Thyroid gland (tissue), 4 donors: ENCODE measurements around the gene KREMEN1. TPM values are rescaled to one million over a fixed set of nuclear protein-coding genes. Genes with fewer than 3 reads are reported as not detected.

Experiments
- DNase-seq, 2 donors: peaks; one replicate each; pipeline ENCODE4 v3.0.0-alpha.2; 2019
- H3K27ac ChIP-seq, 3 donors: fragments of 200-600 bp; sonication (generic); 1 replicate in 2 of 3; 2 replicates in 1 of 3; pipeline ENCODE4 v1.5.1; 2016 to 2019; ENCODE audit warnings: mild to moderate bottlenecking in 1 of 3, moderate library complexity in 1 of 3
- H3K27me3 ChIP-seq: fragments of 200-600 bp; sonication (generic); one replicate; pipeline ENCODE4 v1.5.1; 2019
- H3K36me3 ChIP-seq, 2 donors: fragments of 200-600 bp; sonication (generic); one replicate each; pipeline ENCODE4 v1.5.1; 2016 to 2019
- H3K4me1 ChIP-seq, 2 donors: fragments of 200-600 bp; sonication (generic); one replicate each; pipeline ENCODE4 v1.5.1; 2017 to 2019
- H3K4me3 ChIP-seq, 3 donors: fragments of 200-600 bp; sonication (generic); replicated peaks in 1 of 3; 1 replicate in 2 of 3; 2 replicates in 1 of 3; pipeline ENCODE4 v1.5.1; 2016; ENCODE audit warnings: mild to moderate bottlenecking in 1 of 3
- H3K9me3 ChIP-seq: fragments of 200-600 bp; sonication (generic); one replicate; pipeline ENCODE4 v1.5.1; 2017
- CTCF ChIP-seq, 6 experiments: fragments of 200-600 bp in 3 of 6; fragments of 450-650 bp in 3 of 6; sonication (generic) in 3 of 6; IDR thresholded peaks; one replicate each; pipeline ENCODE4 v1.5.1; 2016 to 2019; ENCODE audit warnings: antibody characterized with exemption in 6 of 6, mild to moderate bottlenecking in 2 of 6, inconsistent platforms in 1 of 6, moderate library complexity in 1 of 6
- POLR2A ChIP-seq, 2 donors: fragments of 450-650 bp; IDR thresholded peaks; one replicate each; pipeline ENCODE4 v1.6.1; 2017; ENCODE audit warnings: antibody characterized with exemption in 2 of 2, mild to moderate bottlenecking in 2 of 2, moderate library complexity in 1 of 2
- WGBS, 2 donors: methylation state at CpG; one replicate each; pipeline ENCODE4 v1.1.5; 2017; 5-methylcytosine and 5-hydroxymethylcytosine counted together
- intact Hi-C: fragments of 100-400 bp; cut with DNase I; formaldehyde crosslinking; loops from one replicate; pipeline ENCODE4 v1.15.1; 2023
- total RNA-seq, 4 donors: library from RNA; depleted of rRNA; stranded (reverse); fragments of >200 nt; gene quantifications; one replicate each; pipeline ENCODE4 v1.2.3, GENCODE V29; 2016

KREMEN1 gene
- total RNA-seq, 4 donors from 2014 or later: 18.1 to 27.1 (median 25.6) TPM

GRCh38 chr22:29190918-29191317 lies 118.1 kb downstream of the KREMEN1 start:
- no peak overlapping the region for H3K4me3 ChIP-seq
- H3K27ac ChIP-seq: no peak overlapping the region
- no peaks in the 10 kb centered on the region for H3K36me3 ChIP-seq
- intact Hi-C loops: no loop called here
- H3K4me1 ChIP-seq: no peaks in the 10 kb centered on the region
- H3K27me3 ChIP-seq: no peaks in the 10 kb centered on the region
- WGBS, 2 donors: 92 to 93% methylated on average over 10 of the region's 10 CpGs
- no peak for DNase-seq
- no peaks in the 10 kb centered on the region for H3K9me3 ChIP-seq
- no peak for TF ChIP-seq POLR2A (IDR thresholded peaks at IDR 0.05)
- TF ChIP-seq CTCF (IDR thresholded peaks at IDR 0.05): no peak

GRCh38 chr22:29193021-29193420 lies 120.2 kb downstream of the KREMEN1 start:
- no peak for DNase-seq
- H3K27ac ChIP-seq: no peak overlapping the region
- no peaks in the 10 kb centered on the region for H3K36me3 ChIP-seq
- TF ChIP-seq CTCF (IDR thresholded peaks at IDR 0.05): no peak
- TF ChIP-seq POLR2A (IDR thresholded peaks at IDR 0.05): no peak
- intact Hi-C loops: no loop called here
- no peaks in the 10 kb centered on the region for H3K27me3 ChIP-seq
- WGBS, 2 donors: 78 to 87% methylated on average over 8 of the region's 8 CpGs
- no peaks in the 10 kb centered on the region for H3K4me1 ChIP-seq
- H3K9me3 ChIP-seq: no peaks in the 10 kb centered on the region
- H3K4me3 ChIP-seq: no peak overlapping the region

- WGBS, 2 donors: 92 to 95% methylated on average over 2 of the region's 2 CpGs
- no peak for TF ChIP-seq POLR2A (IDR thresholded peaks at IDR 0.05)
- intact Hi-C loops: no loop called here
Measured at GRCh38 chr22:29194184-29194583, 121.3 kb downstream of the KREMEN1 start.

GRCh38 chr22:29195118-29195963 lies 122.5 kb downstream of the KREMEN1 start:
- no peak for DNase-seq
- no peak for TF ChIP-seq CTCF (IDR thresholded peaks at IDR 0.05)
- no peak for TF ChIP-seq POLR2A (IDR thresholded peaks at IDR 0.05)
- Histone ChIP-seq H3K4me1 (no peaks in the 10 kb centered on the region), H3K4me3 (no peak overlapping the region), H3K27ac (no peak overlapping the region), H3K27me3 (no peaks in the 10 kb centered on the region), H3K36me3 (no peaks in the 10 kb centered on the region), H3K9me3 (no peaks in the 10 kb centered on the region)
- intact Hi-C loops: no loop called here
- WGBS, 2 donors: 77 to 82% methylated on average over 8 of the region's 8 CpGs

More at GRCh38 chr22:29194184-29194583, 121.3 kb downstream of the KREMEN1 start:
- no peaks in the 10 kb centered on the region for H3K4me1 ChIP-seq
- H3K4me3 ChIP-seq: no peak overlapping the region
- DNase-seq: no peak
- no peaks in the 10 kb centered on the region for H3K9me3 ChIP-seq
- no peak overlapping the region for H3K27ac ChIP-seq
- no peaks in the 10 kb centered on the region for H3K36me3 ChIP-seq
- no peaks in the 10 kb centered on the region for H3K27me3 ChIP-seq

GRCh38 chr22:29195964-29196666 lies 123.3 kb downstream of the KREMEN1 start:
- no peak for DNase-seq
- Histone ChIP-seq H3K36me3 (no peaks in the 10 kb centered on the region), H3K9me3 (no peaks in the 10 kb centered on the region), H3K4me3 (no peak overlapping the region), H3K4me1 (no peaks in the 10 kb centered on the region), H3K27ac (no peak overlapping the region), H3K27me3 (no peaks in the 10 kb centered on the region)
- TF ChIP-seq CTCF (IDR thresholded peaks at IDR 0.05) (no peak), POLR2A (IDR thresholded peaks at IDR 0.05) (no peak)
- intact Hi-C loops: no loop called here
- WGBS, 2 donors: 56 to 66% methylated on average over 9 to 10 of the region's 10 CpGs
